Measurements from ENCODE around the gene CYP1A2. TPM values are rescaled to one million over a fixed set of nuclear protein-coding genes. Genes with fewer than 3 reads are reported as not detected.

CYP1A2 gene
- total and polyA plus RNA-seq, 12 donors = 0.11 TPM; not detected in 11

GRCh38 chr15:74789741-74790079 is 41.1 kb downstream of the CYP1A2 start:
- ATAC-seq (peak in 2 of 8 donors; percentile 1), DNase-seq (no peak)
- Histone ChIP-seq H3K4me3 (peak overlapping the region in 6 of 10 donors; percentile 3 to 88 (median 10)), H3K36me3 (peaks cover 0 to 12% (median 0%) of the 10 kb centered on the region in 9 donors), H3K4me1 (peaks cover 47 to 97% (median 91%) of the 10 kb centered on the region in 9 donors), H3K9me3 (no peaks in the 10 kb centered on the region), H3K27ac (peak overlapping the region; percentile 60 to 98 (median 90)), H3K27me3 (no peaks in the 10 kb centered on the region)
- intact Hi-C loops (cut with DNase I) = loop anchor here in 2 of 10 donors (10.0 kb wide), 2 partner anchors 55 to 415 kb away; partner anchors contain the start of genes C15orf39 (in 1 of the 2) and ULK3 (in 1 of the 2)
- TF ChIP-seq CTCF (IDR thresholded peaks at IDR 0.05) = no peak
- 19 to 25% methylated on average over 3 of the region's 3 CpGs for WGBS, 2 donors

- H3K9me3 ChIP-seq = no peaks in the 10 kb centered on the region
- WGBS, 2 donors = 23 to 27% methylated on average over 15 of the region's 15 CpGs
- H3K36me3 ChIP-seq = peaks cover 0 to 15% (median 0%) of the 10 kb centered on the region in 9 donors
- ATAC-seq = peak in 7 of 8 donors; percentile 25 to 72 (median 52)
- H3K4me3 ChIP-seq = peak overlapping the region in 6 of 10 donors; percentile 3 to 88 (median 10)
- intact Hi-C loops (cut with DNase I) = no loop called here
- H3K27me3 ChIP-seq = no peaks in the 10 kb centered on the region
- TF ChIP-seq CTCF (IDR thresholded peaks at IDR 0.05) = no peak
- peaks cover 43 to 97% (median 87%) of the 10 kb centered on the region in 9 donors for H3K4me1 ChIP-seq
- peak; percentile 82 to 84 for DNase-seq
- peak overlapping the region; percentile 60 to 98 (median 90) for H3K27ac ChIP-seq
These were observed 41.7 kb downstream of the CYP1A2 start for GRCh38 chr15:74790080-74790916.

- WGBS, 2 donors = 58 to 73% methylated on average over 1 of the region's 1 CpG
- intact Hi-C loops (cut with DNase I) = no loop called here
- no peak for ATAC-seq
- no peak for DNase-seq
- Histone ChIP-seq H3K36me3 (peaks cover 0 to 20% (median 0%) of the 10 kb centered on the region in 9 donors), H3K4me3 (peak overlapping the region in 1 of 10 donors; percentile 88), H3K27ac (peak overlapping the region in 9 of 10 donors; percentile 75 to 98 (median 92)), H3K9me3 (no peaks in the 10 kb centered on the region), H3K4me1 (peaks cover 43 to 97% (median 80%) of the 10 kb centered on the region in 9 donors), H3K27me3 (no peaks in the 10 kb centered on the region)
- no peak for TF ChIP-seq CTCF (IDR thresholded peaks at IDR 0.05)
These were observed 42.4 kb downstream of the CYP1A2 start for GRCh38 chr15:74791007-74791406.

- 88% methylated on average over 7 of the region's 7 CpGs for WGBS, 2 donors
- intact Hi-C loops (cut with DNase I) = no loop called here
- Histone ChIP-seq H3K4me1 (peaks cover 36 to 97% (median 74%) of the 10 kb centered on the region in 9 donors), H3K36me3 (peaks cover 0 to 25% (median 0%) of the 10 kb centered on the region in 9 donors), H3K27ac (peak overlapping the region in 4 of 10 donors; percentile 23 to 96 (median 93)), H3K27me3 (no peaks in the 10 kb centered on the region), H3K9me3 (no peaks in the 10 kb centered on the region), H3K4me3 (no peak overlapping the region)
- no peak for TF ChIP-seq CTCF (IDR thresholded peaks at IDR 0.05)
- no peak for DNase-seq
- no peak for ATAC-seq
These were observed 43.0 kb downstream of the CYP1A2 start for GRCh38 chr15:74791667-74792066.
